NOMO-1 treated with dmso at 0.1 percent for 144 hours (cell line): ENCODE results near the gene SCLY.
A peak's percentile ranks its signal among the peaks of the same experiment; 100 is the strongest.

Experiments used
- DNase-seq: peaks from one replicate; lab custom pipeline; 2025; ENCODE audit not compliant: unreplicated experiment; lab: John Stamatoyannopoulos, UW

Gene SCLY

DNA sequence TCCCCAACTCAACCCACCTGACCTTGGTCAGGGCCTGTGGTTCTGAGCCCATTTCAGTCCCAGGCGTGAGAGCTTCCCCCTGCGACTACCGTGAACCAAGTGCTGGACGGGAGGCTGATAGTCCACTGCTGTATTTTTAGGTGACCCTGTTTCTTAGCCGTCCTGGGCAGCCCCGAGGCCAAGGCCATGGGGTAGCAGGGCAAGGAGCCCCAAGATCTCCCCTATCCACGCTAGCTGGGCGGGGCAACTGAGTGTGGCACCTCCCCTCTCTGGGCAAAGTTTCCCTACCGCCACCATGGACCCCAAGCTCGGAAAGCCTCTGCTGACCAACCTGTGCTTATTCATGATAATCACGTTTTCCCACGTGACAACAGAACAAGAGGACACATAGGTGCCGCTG is 77.1 kb downstream of the SCLY start:
- DNase-seq = no peak

GRCh38 chr2:238138331-238139195 is 77.8 kb downstream of the SCLY start, which contains the start of gene KLHL30:
KLHL30 (plus strand) TSS chr2:238138668; CDS start chr2:238140755, 2,087 bp downstream.
- DNase-seq = no peak

- no peak for DNase-seq
Measured at GRCh38 chr2:238139196-238140039, 78.6 kb downstream of the SCLY start.

DNA sequence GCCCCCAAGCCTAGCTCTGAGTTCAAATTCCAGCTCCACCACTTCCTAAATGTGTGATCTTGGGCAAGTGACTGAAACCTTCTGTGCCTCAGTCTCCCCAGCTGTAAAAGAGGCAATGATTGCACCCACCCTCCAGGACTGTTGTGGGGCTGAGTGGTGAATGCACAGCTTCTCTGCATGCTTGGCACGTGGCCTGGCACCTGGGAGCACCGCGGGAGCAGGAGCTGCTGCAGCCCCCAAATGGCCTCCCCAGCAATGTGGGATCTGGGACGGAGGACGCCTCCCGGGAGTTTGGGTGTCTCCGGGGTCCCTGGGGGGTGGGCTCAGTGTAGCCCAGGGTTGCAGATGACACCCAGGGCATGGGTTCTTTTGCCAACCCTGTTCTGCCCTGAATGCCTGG is 79.2 kb downstream of the SCLY start:
- no peak for DNase-seq

GRCh38 chr2:238140721-238141540 is 80.1 kb downstream of the SCLY start:
- no peak for DNase-seq

GRCh38 chr2:238141541-238142318 is 80.9 kb downstream of the SCLY start:
- DNase-seq = peak; percentile 13

- no peak for DNase-seq
Measured at GRCh38 chr2:238142382-238143205, 81.8 kb downstream of the SCLY start.

- DNase-seq = no peak
Measured at GRCh38 chr2:238143239-238143951, 82.6 kb downstream of the SCLY start.

- no peak for DNase-seq
Measured at GRCh38 chr2:238144262-238144661, 83.5 kb downstream of the SCLY start.

- no peak for DNase-seq
Measured at GRCh38 chr2:238145046-238145445, 84.2 kb downstream of the SCLY start.

GRCh38 chr2:238145851-238146250 is 85.0 kb downstream of the SCLY start:
- DNase-seq = no peak

- DNase-seq = no peak
Measured at GRCh38 chr2:238146884-238147544, 86.2 kb downstream of the SCLY start.

GRCh38 chr2:238148981-238149380 is 88.2 kb downstream of the SCLY start:
- DNase-seq = no peak
